ENCODE measurements around the gene MPO.

The MPO gene

DNA sequence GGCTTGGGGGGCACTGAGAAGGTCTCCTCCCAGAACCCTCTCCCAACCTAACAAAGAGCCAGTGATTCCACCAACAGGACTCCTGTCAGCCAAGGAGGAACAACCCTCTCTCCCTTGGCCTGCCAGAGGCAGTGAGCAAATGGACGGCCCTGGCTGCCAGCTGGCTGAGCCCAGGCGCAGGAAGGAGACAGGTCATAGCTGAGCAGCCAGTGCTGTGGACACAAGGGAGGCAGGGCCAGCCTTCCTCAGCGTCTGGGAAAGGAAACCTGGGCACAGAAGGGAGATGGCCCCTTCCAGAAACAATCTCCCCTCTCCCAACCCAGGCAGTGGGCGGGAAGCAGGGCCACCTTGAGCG is 2.1 kb downstream of the MPO start:
- DNase-seq: no peak

DNA sequence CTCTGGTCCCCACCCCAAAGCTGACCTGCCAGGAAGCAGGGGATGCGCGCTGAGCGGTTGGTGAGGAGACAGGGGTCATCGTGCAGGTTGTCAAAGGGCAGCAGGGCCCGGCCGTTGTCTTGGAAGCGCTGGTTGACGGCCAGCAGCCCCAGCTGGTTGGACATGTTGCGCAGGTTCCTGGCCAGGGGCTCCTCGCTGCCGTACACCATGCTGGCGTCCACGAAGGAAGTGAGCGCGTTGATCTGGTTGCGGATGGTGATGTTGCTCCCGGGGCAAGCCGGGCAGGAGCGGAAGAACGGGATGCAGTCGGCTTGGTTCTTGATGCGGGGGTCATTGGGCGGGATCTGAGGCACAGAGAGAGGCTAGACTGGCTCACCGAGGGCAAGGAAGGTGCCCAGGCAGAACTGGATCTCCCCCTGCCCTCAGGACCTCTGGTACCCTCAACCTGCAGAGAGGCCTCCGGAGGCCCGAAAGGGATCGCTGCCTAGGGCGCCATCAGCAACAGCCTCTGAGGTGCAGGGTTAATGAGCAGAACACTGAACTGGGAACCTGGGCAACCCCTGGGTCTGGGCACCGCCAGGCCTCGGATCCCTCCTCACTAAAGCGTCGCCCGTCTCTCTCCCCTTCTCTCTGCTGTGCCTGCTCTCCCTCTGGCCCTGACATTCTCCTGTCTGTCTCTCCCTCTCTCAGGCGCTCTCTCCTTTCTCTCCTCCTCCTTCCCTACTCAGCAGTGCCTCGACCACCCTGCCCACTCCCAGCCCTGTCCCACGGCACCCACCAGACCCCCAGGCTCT is 2.7 kb downstream of the MPO start:
- no peak for DNase-seq

DNA sequence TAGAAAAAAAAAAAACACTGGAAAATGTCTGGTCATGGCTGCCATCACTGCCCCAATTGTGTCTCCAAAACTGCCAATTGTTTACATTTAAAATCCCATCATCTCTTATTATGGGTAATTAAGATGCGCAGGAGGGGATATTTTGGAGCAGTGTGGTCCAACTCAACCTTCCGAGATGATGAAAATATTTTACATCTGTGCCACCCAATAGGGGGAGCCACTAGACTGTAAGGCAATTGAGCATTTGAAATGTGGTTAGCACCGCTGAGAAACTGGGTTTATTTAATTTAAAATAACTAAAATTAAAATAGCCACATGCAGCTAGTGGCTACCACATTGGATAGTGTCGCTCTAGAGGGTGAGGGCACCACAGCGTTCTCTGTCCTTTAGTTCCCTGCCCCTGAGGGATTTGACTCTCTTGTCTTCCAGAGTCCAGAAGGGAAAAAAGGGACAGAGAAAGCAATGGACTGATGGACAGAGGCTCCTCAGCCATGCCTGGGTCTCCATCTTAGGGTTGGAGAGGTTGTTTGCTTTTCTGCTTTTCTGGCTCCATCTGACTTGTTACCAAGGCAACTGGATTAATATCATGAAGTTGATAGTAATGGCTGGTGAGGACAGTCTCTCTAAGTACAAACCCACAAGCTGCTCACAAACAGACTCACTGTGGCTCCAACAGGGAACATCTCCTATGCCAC is 3.5 kb downstream of the MPO start:
- no peak for DNase-seq

DNA sequence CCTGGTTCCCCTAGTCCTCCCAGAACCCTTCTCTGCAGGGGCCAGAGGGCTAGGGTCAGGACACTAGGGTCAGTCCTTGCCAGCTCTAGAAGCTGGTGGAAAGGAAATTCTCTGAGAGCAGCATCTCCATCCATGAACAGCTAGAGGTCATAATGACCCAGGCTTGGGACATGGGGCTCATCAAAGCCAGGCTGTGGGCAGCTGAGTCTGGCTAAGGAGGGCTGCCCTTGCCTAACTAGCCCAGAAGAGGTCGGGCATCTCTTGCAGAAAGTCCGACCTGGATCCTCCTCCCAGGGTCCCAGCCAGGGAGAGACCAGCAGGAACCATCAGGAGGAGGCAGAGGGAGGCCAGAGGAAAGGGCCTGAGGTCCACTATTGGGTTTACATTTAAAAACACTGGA is 4.3 kb downstream of the MPO start:
- no peak for DNase-seq

DNA sequence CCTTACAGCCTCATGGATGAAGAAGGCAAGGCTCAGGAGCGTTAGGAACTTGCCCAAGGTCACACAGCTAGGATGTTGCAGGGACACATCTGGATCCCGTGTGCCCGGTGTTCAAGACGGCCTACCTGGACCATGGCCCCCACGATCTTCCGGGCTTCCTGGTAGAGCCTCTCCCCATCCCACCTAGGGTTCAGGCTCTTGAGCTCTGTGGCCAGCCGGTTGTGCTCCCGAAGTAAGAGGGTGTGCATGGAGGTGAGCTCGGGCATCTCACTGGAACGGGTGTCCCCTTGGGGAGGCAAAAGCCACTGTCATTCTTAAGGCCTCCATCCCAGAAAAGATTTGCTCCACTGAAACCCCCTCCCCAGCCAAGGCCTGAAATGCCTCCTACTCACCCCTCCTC is 5.3 kb downstream of the MPO start:
- DNase-seq: no peak

DNA sequence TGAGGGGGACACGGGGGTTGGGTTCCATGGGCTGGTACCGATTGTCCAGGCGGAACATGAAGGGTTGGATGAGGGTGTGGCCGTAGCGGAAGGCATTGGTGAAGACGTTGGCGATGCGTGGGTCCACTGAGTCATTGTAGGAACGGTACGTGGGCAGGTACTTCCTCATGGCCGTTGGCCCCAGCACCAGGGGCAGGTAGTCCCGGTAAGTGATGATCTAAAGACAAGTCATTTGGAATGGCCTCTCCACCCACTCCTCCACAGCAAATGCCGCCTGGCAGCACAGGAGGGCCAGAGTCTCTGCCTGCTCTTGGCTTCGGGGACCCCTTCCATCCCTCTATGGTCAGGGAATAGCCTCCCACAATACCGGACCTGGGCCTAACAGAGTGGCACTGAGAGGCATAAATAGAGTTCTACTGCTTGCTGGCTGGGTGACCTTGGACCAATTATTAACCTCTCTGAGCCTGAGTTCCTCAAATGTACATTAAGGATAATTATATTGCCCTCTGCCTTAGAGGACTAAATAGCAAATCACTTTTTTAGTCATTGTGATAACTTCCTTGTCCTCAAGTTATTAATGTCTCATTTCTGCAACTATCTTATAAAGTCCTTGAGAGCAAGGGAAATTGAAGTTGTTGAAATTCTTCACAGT is 7.2 kb downstream of the MPO start:
- no peak for DNase-seq

DNA sequence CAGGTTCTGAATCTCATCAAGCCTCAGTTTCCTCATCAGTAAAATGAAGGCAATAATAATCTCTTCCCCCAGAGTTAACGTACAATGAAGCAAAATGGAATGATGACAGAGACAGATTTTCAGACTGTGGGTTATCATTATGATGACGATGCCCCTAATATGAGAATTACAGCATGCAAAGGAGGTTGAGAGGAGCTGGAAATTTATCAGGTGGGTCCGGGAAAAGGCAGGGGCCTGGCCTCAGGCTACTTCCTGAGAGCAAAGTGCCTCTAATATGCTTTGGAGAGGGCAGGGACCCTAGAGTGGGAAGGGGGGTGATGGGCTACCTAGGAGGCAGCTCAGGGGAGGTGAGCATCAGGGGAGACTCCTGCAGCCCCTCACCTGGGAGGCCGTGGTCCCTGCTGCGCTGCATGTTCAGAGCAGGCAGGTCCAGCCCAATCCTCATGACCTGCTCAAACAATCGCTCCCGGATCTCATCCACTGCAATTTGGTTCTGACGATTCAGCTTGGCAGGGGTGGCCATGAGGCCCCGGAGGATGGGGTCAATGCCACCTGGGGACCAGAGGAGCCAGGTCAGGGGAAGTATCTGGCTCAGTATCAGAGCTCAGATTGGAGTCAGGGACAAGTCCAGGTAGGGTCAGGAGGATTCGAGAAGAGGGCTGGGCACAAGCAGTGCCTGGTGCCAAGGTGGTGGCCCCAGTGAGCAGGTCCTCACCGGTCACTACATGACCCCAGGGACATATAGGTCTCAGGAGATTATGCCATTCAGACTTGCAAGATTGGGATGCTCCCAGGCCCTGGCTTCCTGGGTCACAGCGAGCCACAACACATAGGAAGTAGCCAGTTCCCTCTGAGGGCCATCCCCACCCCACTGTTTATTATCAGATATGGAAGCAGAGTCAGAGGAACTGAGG is 8.1 kb downstream of the MPO start:
- no peak for DNase-seq

DNA sequence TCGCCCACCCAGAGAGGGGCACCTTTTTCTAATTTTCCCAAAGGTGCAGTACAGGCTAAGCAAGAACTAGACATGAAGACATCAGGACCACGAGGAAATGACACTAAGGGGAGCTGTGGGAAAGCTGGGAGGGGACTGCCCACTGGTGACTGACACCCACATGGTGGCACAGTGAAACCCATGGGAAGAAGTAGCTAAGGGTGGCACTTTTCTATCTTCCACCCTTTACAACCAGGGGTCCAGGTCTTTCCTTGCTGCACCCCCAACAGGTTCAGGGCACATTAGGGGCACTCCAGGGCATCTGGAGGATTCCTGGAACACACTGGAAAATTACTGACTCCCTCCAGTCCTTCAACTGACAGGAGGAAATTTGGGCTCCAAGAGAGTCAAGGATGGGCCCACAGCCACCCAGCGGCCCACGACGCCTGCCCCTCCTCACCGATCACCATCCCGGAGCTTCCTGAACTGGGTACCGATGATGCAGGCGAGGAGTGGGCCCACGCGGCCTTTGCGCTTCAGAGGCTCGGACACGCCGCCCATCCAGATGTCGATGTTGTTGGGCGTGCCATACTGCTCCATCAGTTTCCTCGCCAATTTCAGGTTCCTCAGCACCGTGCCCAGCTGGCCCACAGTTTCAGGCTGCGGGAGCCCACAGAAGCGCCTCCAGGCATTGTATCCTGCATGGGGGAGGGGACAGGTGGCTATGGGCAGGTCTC is 9.4 kb downstream of the MPO start:
- DNase-seq: no peak

DNA sequence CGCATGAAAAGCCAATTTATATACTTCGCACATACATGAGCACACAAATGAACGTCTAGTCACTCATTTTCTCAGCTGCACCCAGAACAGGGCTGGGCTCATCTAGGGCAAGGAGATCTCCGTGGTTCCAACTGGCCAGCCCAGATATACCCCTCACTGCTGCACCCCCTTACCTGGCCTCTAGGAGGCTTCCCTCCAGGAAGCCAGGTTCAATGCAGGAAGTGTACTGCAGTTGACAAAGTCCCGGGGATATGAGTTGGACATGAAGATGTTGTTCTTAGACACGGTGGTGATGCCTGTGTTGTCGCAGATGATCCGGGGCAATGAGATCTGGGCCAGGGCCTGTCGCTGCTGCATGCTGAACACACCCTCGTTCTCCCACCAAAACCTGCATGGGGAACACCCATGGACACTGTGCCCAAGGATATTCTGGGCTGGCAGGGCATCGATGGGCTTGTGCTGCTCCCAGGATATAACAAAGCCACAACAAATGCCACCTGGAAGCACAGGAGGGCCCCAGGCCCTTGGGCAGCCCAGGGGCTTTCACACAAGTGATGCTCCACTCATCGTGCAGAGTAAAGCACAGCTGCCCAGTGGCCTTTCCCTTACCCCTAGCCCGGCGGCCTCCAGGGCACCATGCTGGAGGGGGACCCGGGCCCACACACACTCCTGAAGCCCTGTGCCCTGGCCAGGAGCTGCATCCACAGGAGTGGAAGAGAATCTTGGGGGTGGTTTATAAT is 10.1 kb downstream of the MPO start:
- DNase-seq: no peak

DNA sequence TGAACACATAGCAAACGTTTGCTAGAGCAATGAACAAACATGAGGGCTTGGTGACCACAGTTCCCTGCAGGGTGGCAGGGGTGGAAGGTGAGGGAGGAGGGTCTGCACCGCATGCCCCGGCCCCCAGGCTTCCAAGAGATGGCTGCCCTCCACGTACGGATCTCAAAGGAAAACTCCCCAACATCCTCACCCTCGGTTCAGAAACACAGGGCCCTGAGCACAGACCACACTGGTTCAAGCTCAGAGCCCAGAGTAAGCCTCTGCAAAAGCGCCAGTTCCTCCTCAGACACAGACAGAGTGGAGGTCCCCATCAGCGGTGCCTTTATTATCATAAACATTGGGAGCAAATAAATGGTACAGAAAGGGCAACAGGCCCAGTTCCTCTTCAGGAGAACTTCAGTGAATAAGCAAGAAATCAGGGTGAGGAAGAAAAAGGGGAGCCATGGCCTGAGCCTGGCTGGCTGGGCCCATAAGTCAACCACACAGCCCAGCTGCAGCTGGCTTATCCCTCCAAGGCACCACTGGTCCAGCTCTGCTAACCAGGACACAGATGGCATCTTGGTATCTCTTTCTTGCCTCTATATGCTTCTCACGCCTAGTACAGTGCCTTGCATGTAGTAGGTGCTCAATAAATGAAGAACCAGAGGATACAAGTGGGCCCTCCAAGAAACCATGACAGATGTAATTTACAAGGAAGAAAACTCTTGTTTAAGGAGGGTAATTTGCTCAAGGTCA is 11.0 kb downstream of the MPO start:
- no peak for DNase-seq

DNA sequence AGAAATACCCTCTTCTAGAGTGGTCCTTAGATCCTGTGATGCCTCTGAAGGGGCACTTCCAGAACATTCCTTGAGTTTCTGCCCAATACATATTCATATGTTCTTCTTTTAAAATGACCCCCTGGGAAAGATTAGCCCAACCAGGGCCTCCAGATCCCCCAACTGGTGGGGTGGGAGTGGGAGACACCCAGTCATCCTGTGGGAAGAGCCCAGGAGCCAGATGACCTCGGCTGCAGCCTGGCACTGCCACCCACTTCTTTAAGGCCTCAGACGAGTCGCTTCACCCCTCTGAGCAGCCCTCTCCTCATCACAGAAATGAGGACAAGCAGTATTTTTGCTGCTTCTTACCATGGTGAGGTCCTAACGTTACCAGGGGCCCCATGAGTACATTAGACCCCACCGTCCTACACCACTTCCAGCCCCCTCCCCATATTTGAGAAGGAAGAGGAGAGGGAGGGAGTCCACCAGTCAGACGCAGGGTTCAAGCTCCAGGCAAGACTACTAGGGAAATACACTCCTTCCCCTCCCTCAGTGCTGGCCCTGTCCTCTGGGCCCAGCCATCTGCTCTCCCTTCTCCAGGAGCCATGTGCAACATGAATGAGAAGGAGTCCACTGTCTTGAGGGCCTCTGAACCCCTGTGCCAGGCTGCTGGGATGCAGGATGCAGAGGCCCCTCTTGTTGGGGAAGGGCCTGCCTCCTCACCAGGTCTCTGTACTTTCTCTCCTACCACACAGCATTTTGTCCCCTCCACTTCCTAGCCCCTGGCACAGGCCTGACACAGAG is 11.8 kb downstream of the MPO start:
- DNase-seq: no peak

DNA sequence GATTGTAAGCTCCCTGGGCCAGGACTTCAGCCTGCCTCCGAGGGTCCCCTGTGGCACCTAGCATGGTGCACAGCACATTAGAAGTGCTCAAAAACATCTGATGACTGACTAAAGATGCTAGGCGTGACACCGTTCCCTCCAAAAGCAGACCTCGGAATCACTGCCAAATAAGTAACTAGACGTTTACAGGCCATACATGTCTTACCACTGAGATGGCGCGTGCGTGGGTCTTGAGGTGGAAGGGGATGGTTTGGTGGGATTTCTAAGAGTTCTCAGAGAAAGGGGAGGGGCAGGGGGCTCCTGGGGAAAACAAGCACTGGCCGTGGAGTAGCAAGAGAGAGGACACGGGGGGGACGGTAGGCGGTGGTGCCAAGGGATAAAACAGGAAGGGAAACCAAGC is 12.4 kb downstream of the MPO start:
- DNase-seq: no peak

DNA sequence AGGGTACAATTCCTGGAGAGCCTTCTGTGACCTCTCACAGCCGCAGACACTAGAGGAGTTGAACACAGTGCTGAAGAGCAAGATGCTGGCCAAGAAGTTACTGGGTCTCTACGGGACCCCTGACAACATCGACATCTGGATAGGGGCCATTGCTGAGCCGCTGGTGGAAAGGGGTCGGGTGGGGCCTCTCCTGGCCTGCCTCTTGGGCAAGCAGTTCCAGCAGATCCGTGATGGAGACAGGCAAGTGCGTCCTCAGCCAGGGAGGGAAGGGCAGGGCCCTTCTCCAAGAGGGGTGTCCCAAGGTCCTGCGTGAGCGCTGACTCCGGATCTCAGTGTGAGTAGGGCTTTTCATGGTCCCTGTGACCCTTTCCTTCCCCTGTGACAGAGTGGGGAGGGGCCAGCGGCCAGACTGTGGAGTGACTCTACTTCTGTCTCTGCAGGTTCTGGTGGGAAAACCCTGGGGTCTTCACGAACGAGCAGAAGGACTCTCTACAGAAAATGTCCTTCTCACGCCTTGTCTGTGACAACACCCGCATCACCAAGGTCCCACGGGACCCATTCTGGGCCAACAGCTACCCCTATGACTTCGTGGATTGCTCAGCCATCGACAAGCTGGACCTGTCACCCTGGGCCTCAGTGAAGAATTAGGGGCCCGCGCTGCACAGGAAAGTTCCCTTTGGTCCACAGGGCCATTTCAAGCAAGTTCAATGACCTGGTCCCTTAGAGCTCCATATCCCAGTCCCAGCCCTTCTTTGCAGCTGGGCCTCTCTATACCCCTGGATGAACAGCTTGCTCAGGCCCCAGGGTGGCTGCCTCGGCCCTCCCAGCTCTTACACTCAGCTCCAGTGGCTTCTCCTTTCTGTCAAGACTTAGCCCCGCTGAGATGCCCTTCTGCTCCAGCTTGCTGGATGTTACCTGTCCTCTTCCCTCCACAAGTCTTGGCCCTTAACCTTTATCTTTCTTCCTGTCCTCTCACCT is 13.1 kb downstream of the MPO start:
- no peak for DNase-seq

DNA sequence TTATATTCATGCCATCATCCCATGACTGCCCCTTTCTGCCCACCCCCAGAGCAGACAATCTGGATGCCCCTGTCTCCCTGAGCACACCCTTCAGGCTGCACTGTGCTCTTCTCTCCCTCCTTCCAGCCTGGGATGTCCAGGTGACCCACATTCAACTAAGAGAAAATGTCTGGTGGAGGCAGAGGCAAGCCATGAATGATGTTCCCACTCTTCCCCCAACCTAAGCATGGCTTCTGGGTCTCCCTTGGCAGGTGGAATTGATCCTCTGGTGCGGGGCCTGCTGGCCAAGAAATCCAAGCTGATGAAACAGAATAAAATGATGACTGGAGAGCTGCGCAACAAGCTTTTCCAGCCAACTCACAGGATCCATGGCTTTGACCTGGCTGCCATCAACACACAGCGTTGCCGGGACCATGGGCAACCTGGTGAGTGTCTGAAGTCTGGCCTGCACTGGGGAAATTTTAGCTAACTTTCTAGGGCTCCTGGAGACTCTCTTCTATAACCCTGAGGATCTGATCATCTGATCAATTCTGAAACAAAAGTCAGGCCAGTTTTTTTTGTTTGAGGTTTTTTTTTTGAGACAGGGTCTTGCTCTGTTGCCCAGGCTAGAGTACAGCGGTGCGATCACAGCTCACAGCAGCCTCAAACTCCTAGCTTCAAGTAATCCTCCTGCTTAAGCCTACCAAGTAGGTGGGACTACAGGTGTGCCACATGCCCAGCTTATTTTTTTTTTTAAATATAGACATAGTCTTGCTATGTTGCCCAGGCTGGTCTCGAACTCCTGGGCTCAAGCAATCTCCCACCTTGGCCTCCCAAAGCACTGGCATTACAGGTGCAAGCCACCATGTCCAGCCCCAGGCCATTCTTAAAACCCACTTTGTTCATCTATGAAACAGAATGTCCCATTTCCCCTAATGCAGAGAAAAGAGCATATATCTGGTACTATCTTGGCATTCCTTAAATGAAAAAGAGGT is 14.5 kb downstream of the MPO start:
- no peak for DNase-seq

DNA sequence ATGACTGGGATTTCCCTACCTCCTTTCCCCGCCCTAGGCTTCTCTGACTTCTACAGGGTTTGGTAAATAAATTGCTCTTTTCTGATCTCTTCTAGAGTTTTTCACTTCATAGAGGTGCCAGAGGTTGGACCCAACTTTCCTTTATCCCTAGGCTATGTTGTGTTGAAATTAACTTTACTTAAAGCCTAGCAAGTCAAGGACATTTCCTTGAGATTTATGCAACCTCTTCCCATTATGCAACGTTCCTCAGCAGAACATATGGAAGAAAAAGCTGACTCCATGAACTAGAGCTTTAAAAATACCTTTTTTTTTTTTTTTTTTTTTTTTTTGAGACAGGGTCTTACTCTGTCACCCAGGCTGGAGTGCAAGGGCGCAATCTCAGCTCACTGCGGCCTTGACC is 15.5 kb downstream of the MPO start:
- DNase-seq: no peak

DNA sequence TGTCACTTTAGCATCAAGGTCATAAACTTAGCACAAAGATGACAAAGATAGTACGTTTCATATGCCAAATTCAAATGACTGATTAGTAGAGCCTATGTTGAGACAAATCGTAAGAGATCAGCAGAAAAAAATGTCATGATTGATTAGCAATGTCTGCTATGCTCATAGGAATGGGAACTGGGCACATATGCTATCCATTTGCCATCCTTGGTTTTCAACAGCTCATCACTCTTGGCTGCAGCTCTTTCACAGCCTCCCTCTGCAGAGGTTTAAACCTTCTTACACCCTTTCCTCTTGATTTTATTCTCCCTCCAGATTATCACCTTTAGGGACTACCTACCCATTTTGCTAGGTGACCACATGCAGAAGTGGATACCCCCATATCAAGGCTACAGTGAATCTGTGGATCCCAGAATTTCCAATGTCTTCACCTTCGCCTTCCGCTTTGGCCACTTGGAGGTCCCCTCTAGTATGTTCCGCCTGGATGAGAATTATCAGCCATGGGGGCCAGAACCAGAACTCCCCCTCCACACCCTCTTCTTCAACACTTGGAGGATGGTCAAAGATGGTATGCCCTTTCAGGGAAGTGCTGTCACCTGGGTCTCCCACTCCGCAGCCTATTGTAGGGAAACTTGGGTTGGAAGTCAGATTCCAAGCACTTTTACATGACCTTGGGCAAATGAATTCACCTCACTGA is 16.2 kb downstream of the MPO start:
- no peak for DNase-seq

DNA sequence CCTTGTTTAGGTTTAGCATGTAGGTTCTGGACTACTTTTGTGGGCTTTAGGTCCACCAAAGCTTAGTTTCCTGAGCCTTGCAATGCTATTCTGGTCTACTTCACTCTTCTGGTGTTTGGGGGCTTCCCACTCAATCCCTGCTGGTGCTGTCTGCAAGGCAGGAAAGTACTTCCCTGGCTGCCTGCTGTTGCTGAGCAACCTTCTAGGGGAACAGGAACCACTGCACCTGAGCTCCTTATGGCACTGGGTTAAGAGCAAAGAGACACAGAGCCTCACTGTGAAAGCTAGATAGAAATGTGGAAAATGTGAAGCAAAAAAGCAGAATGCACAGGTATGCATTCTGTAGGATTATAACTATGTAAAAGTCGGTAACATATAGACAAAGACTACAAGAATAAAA is 17.0 kb downstream of the MPO start:
- DNase-seq: no peak
